H9 (cell line): ENCODE data around the gene VAV2. TPM values are rescaled to one million over a fixed set of nuclear protein-coding genes. Genes with fewer than 3 reads are reported as not detected.

Experiments used
- DNase-seq: peaks from one replicate; pipeline ENCODE4 v3.0.0-alpha.2; 2017
- H2AFZ ChIP-seq: one replicate; pipeline ENCODE4 v1.6.1; 2013; ENCODE audit warnings: mild to moderate bottlenecking, low read length, control low read depth, moderate library complexity
- H2AK5ac ChIP-seq: 2 replicates; pipeline ENCODE4 v1.6.1; 2013; ENCODE audit warnings: low read length, control low read depth, mixed read lengths; ENCODE audit not compliant: insufficient read length
- H2BK120ac ChIP-seq: one replicate; pipeline ENCODE4 v1.6.1; 2013; ENCODE audit warnings: low read depth, mild to moderate bottlenecking, low read length, control low read depth, inconsistent platforms; ENCODE audit not compliant: poor library complexity, severe bottlenecking
- H2BK12ac ChIP-seq: 2 replicates; pipeline ENCODE4 v1.6.1; 2013; ENCODE audit warnings: low read length, control low read depth, mixed read lengths, low read depth; ENCODE audit not compliant: insufficient read length
- H2BK15ac ChIP-seq: 2 replicates; pipeline ENCODE4 v1.6.1; 2013; ENCODE audit warnings: low read depth, low read length, control low read depth
- H2BK20ac ChIP-seq: one replicate; pipeline ENCODE4 v1.6.1; 2013; ENCODE audit warnings: low read depth, mild to moderate bottlenecking, low read length, control low read depth, inconsistent platforms; ENCODE audit not compliant: poor library complexity, severe bottlenecking
- H2BK5ac ChIP-seq: 2 replicates; pipeline ENCODE4 v1.6.1; 2013; ENCODE audit warnings: low read length, control low read depth, mixed read lengths; ENCODE audit not compliant: insufficient read length
- H3K14ac ChIP-seq: 2 replicates; pipeline ENCODE4 v1.6.1; 2013; ENCODE audit warnings: low read length, control low read depth; ENCODE audit not compliant: insufficient read depth
- H3K18ac ChIP-seq: 2 replicates; pipeline ENCODE4 v1.6.1; 2013; ENCODE audit warnings: low read depth, mild to moderate bottlenecking, mixed read lengths, low read length, control low read depth; ENCODE audit not compliant: insufficient read length
- H3K23ac ChIP-seq: 2 replicates; pipeline ENCODE4 v1.6.1; 2013; ENCODE audit warnings: low read length, control low read depth, mixed read lengths, low read depth; ENCODE audit not compliant: insufficient read length
- H3K23me2 ChIP-seq: 2 replicates; pipeline ENCODE4 v1.6.1; 2013; ENCODE audit warnings: low read depth, mild to moderate bottlenecking, mixed read lengths, low read length, control low read depth; ENCODE audit not compliant: insufficient read length, poor library complexity, severe bottlenecking
- H3K27ac ChIP-seq: 2 replicates; pipeline ENCODE4 v1.5.1; 2013; ENCODE audit warnings: low read length, control low read depth, mixed read lengths, low read depth; ENCODE audit not compliant: insufficient read length
- H3K27me3 ChIP-seq: 2 replicates; pipeline ENCODE4 v1.6.1; 2013; ENCODE audit warnings: low read length, control low read depth, inconsistent platforms; ENCODE audit not compliant: insufficient read depth
- H3K4ac ChIP-seq: 2 replicates; pipeline ENCODE4 v1.6.1; 2013; ENCODE audit warnings: low read depth, mild to moderate bottlenecking, control low read depth, inconsistent platforms, low read length, moderate library complexity
- H3K4me1 ChIP-seq: 2 replicates; pipeline ENCODE4 v1.6.1; 2013; ENCODE audit warnings: low read length, control low read depth, inconsistent platforms; ENCODE audit not compliant: insufficient read depth
- H3K4me2 ChIP-seq: 2 replicates; pipeline ENCODE4 v1.6.1; 2013; ENCODE audit warnings: low read length, control low read depth, mixed read lengths; ENCODE audit not compliant: insufficient read length, insufficient read depth
- H3K56ac ChIP-seq: 2 replicates; pipeline ENCODE4 v1.6.1; 2013; ENCODE audit warnings: low read depth, mild to moderate bottlenecking, mixed read lengths, low read length, control low read depth; ENCODE audit not compliant: insufficient read length
- H3K79me1 ChIP-seq: 2 replicates; pipeline ENCODE4 v1.6.1; 2013; ENCODE audit warnings: low read depth, mild to moderate bottlenecking, moderate library complexity, low read length, control low read depth, inconsistent platforms; ENCODE audit not compliant: insufficient read depth, poor library complexity, severe bottlenecking
- H3K79me2 ChIP-seq: 2 replicates; pipeline ENCODE4 v1.6.1; 2013; ENCODE audit warnings: low read length, control low read depth, inconsistent platforms; ENCODE audit not compliant: insufficient read depth
- H3K9ac ChIP-seq: 2 replicates; pipeline ENCODE4 v1.6.1; 2013; ENCODE audit warnings: low read length, control low read depth, mixed read lengths; ENCODE audit not compliant: insufficient read length; ENCODE audit errors: extremely low read depth
- H3K9me3 ChIP-seq: one replicate; pipeline ENCODE4 v1.6.1; 2013; ENCODE audit warnings: low read depth, low read length, inconsistent platforms; ENCODE audit not compliant: control insufficient read depth
- H3T11ph ChIP-seq: one replicate; pipeline ENCODE4 v1.6.1; 2013; ENCODE audit warnings: mild to moderate bottlenecking, low read length, control low read depth, inconsistent platforms
- H4K20me1 ChIP-seq: one replicate; pipeline ENCODE4 v1.6.1; 2013; ENCODE audit not compliant: control insufficient read depth, insufficient read length, insufficient read depth
- H4K5ac ChIP-seq: 2 replicates; pipeline ENCODE4 v1.6.1; 2013; ENCODE audit warnings: low read depth, mild to moderate bottlenecking, mixed read lengths, low read length, control low read depth; ENCODE audit not compliant: insufficient read length
- H4K8ac ChIP-seq: replicated peaks from 2 replicates; pipeline ENCODE4 v1.6.1; 2013; ENCODE audit warnings: low read length, control low read depth, mixed read lengths, low read depth; ENCODE audit not compliant: insufficient read length
- H4K91ac ChIP-seq: 2 replicates; pipeline ENCODE4 v1.6.1; 2013; ENCODE audit warnings: low read depth, mild to moderate bottlenecking, moderate library complexity, mixed read lengths, low read length, control low read depth; ENCODE audit not compliant: insufficient read length
- H3K27ac Mint-ChIP-seq, 3 experiments: 2 replicates in 2 of 3; 3 replicates in 1 of 3; pipeline ENCODE4 v1.8.0; 2020 to 2021; ENCODE audit warnings: mixed read lengths in 3 of 3, mild to moderate bottlenecking in 1 of 3, moderate library complexity in 1 of 3
- H3K27me3 Mint-ChIP-seq: 2 replicates; pipeline ENCODE4 v1.8.0; 2021; ENCODE audit warnings: low read depth, mild to moderate bottlenecking, moderate library complexity, mixed read lengths
- H3K36me3 Mint-ChIP-seq, 3 experiments: 2 replicates in 2 of 3; 3 replicates in 1 of 3; pipeline ENCODE4 v1.8.0; 2020 to 2021; ENCODE audit warnings: low read depth in 3 of 3, mixed read lengths in 3 of 3; ENCODE audit not compliant: insufficient read depth in 1 of 3
- H3K4me1 Mint-ChIP-seq, 2 experiments: 2 replicates each; pipeline ENCODE4 v1.8.0; 2020; ENCODE audit warnings: mixed read lengths in 2 of 2
- H3K4me3 Mint-ChIP-seq, 2 experiments: 2 replicates in 1 of 2; 3 replicates in 1 of 2; pipeline ENCODE4 v1.8.0; 2020 to 2021; ENCODE audit warnings: mild to moderate bottlenecking in 2 of 2, mixed read lengths in 2 of 2, moderate library complexity in 1 of 2
- H3K9me3 Mint-ChIP-seq, 2 experiments: 2 replicates in 1 of 2; 3 replicates in 1 of 2; pipeline ENCODE4 v1.8.0; 2020; ENCODE audit warnings: mild to moderate bottlenecking in 2 of 2, mixed read lengths in 2 of 2, moderate library complexity in 1 of 2
- CTCF ChIP-seq: fragments of 200-600 bp; sonication (generic); conservative IDR thresholded peaks from 3 replicates; pipeline ENCODE4 v1.8.0; 2021; ENCODE audit warnings: antibody characterized with exemption, mild to moderate bottlenecking
- WGBS: extraction: QIAGEN DNeasy Blood & Tissue Kit; methylation state at CpG from one replicate; pipeline ENCODE4 v1.1.7; 2013; ENCODE audit warnings: missing lambda C conversion rate, low lambda C conversion rate, mixed read lengths; ENCODE audit not compliant: insufficient read length; ENCODE audit errors: extremely low coverage; 5-methylcytosine and 5-hydroxymethylcytosine counted together
- total RNA-seq: library from RNA; stranded (reverse); gene quantifications from 2 replicates; pipeline ENCODE4 v1.2.1, GENCODE V29; 2021

The VAV2 gene
- total RNA-seq, 1 experiment from 2014 or later, result 58.7 TPM

GRCh38 chr9:134004131-134004873 lies 12.2 kb upstream of the VAV2 start:
- Histone ChIP-seq H3K79me2 (no peaks in the 10 kb centered on the region), H4K91ac (no peak overlapping the region), H4K8ac (no peak overlapping the region), H2BK15ac (no peak overlapping the region), H2BK5ac (no peak overlapping the region), H2BK120ac (no peak overlapping the region), H2BK12ac (peak overlapping the region; percentile 17), H3K79me1 (no peaks in the 10 kb centered on the region), H3K9ac (no peak overlapping the region), H3K4me2 (no peak overlapping the region), H4K20me1 (no peaks in the 10 kb centered on the region), H3K27ac (no peak overlapping the region), H3K4ac (no peak overlapping the region), H3K27me3 (no peaks in the 10 kb centered on the region), H3K23ac (no peak overlapping the region), H3K14ac (no peak overlapping the region), H3K56ac (no peak overlapping the region), H4K5ac (no peak overlapping the region), H3K9me3 (no peaks in the 10 kb centered on the region), H3K23me2 (no peaks in the 10 kb centered on the region), H3K18ac (no peak overlapping the region), H3K4me1 (no peaks in the 10 kb centered on the region), H3T11ph (no peak overlapping the region), H2BK20ac (no peak overlapping the region), H2AFZ (no peak overlapping the region), H2AK5ac (no peak overlapping the region)
- DNase-seq, result no peak
- no peak for TF ChIP-seq CTCF
- Mint-ChIP-seq H3K36me3 (no peaks in the 10 kb centered on the region), H3K4me1 (no peaks in the 10 kb centered on the region), H3K9me3 (peaks cover 3 to 4% of the 10 kb centered on the region in 2 experiments; a peak in 3 of 5 replicates), H3K27ac (no peak overlapping the region), H3K4me3 (no peak overlapping the region), H3K27me3 (peaks cover 12% of the 10 kb centered on the region)
- no CpG with 5 or more reads among the region's 20 CpGs for WGBS
